CD4-positive, alpha-beta T cell treated with Interleukin-2 at 100 ng/mL for 4 hours (primary cell): ENCODE results near the gene EHBP1.

Experiments
- DNase-seq: peaks from one replicate; pipeline ENCODE4 v3.0.0-alpha.2; 2020; ENCODE audit warnings: low spot score

The EHBP1 gene

GRCh38 chr2:62705007-62705829 lies at the start of gene EHBP1:
Gene EHBP1 (plus strand): TSS chr2:62705713. CDS start chr2:62707192, 1,479 bp downstream.
- DNase-seq, result peak; percentile 99

DNA sequence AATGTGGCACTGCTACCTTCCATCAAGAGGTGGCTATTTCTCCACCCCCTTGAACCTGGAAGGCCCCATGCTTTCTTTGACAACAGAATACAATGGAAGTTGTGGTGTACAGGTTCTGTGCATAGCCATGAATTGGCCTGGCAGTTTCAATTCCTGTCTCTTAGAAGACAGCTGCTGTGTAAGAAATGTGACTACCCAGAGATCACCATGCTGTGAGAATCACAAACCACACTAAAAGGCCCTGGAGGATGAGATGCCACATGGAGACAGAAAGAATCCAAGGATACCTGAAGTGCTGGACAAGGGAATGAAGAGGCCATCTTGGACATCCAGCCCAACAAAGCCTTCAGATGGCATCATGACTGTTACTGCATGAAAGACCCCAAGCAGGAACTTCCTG lies 47.7 kb upstream of the EHBP1 start:
- DNase-seq, result no peak

- DNase-seq, result no peak
Observed at GRCh38 chr2:62658891-62659290, 46.6 kb upstream of the EHBP1 start.

DNA sequence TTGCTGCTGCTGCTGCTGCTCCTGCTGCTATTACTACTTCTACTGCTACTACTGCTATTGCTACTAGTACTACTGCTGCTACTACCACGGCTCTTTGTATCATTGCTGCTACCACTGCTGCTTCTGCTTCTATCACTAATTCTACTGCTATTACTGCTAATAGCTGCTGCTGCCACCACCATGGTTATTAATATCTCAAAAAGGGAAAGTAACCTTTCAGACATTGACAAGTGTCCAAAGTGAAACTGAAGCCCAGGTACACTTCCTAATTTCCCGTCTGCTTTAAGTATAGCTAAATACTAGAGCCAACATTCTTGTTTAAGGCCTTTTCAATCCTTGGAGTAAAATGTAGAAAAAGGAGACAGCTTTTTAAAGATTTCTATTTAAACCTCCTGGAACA lies 45.4 kb upstream of the EHBP1 start:
- no peak for DNase-seq

- no peak for DNase-seq
Observed at GRCh38 chr2:62660582-62661262, 44.8 kb upstream of the EHBP1 start.

GRCh38 chr2:62661263-62661635 lies 44.3 kb upstream of the EHBP1 start:
- DNase-seq, result no peak

DNA sequence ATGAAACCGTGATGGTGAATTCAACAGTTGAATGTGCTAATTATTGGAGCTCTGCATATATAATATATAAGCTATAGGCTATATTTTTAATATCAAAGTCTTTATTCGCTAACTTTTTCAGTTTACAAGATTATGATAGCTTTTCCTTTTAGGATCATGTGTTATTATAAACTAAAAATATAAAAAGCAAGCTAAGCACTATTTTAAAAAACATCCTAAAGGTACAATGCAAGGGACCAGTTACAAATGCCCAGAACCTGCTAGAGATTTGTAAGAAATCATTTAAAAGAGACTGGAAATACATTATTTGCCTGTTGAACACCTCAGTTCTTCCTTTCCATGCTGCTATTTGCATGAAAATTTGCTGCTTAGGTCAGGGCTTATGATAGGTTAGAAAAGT lies 43.4 kb upstream of the EHBP1 start:
- DNase-seq, result no peak

DNA sequence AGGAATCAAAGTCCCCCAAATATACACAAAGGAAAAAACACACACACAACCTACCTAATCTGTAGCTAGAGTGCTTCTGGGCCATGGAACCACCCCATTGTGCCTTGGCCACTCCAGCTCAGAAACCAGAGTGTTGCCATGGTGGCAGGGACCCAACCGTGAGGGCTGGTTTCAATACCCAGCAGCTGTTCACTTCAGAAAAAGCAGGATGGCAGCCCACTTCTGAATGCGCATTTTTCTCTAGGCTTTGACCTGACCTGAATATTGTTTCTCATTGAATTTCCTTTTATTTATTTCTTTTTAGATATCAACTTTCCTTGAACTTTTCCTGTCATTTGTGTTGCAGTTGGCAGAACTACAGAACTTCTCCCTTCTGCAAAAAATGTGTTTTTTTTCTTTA lies 43.0 kb upstream of the EHBP1 start:
- DNase-seq, result no peak

DNA sequence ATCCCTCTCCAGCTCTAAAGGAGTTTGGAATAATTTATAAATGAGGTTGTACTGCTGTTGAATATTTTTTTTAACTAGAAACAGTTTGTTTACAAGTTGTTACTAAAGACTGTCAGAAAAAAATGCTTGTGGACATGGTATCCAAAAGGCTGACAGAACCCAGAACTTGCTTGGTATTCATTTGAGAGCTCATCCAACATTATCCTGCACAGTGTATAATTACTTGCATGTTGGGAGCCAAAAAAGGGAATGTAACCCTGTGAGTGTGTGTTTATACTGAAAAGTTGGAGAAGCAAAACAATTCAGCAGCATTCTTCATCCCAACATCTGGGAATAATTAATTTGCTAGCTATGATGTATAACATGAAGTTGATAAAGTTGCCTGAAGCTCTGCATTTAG lies 42.1 kb upstream of the EHBP1 start:
- no peak for DNase-seq

DNA sequence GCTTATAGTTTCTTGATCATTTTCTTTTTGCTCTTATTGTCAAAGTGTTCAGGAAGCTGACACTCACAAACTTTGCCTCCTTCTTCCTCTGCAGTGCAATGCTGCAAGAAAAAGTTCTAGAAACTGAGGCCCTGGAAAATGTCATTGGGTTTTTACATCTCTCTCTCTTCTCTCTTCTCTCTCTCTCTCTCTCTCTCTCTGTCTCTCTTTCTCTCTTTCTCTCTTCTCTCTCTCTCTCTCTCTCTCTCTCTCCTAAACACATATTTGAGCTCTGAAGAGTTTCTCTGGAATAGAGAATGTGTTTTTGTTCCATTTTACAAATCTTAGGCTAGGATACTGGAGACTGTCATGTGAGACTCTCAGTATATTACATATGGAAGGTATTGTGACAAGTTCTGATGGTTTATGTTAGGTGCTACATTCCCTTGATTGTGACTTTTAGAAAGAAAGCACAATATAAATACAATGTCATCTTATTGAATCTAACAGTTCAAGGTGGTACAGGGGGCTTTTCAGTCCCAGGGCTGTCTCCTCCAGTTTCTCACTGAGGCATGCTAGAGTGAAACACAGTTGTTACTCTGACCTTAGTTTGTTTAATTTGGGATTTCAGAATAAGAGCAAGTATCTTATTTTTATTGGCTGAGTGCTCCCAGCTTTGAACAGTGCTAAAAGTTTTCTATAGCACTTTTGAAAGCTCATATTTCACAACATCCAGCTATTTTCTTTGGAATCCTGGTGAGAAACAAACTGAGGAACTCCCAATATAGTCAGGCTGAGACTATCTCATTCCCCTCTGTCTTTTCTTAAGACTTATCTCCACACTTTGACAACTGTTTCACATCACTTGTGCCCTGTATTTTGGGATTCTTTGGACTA lies 41.4 kb upstream of the EHBP1 start:
- no peak for DNase-seq

DNA sequence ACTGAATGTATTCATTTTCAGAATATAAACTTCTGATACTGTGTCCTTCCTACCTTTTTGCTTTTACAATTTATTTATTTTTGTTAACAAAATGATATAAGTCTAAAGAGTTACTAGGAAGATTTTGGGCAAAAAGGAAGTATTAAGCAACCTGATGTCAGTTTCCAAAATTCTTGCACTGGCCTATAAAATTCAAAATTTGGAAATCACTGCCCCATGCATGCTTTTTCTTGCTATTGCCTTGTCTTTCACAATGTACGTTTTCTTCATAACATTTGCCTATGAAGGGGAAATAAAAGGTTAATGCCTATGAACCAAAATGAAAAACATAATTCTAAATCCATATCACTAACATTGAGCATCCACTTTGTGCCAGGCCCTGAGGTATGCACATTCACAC lies 40.1 kb upstream of the EHBP1 start:
- DNase-seq, result no peak

- DNase-seq, result no peak
Observed at GRCh38 chr2:62669180-62669579, 36.3 kb upstream of the EHBP1 start.

DNA sequence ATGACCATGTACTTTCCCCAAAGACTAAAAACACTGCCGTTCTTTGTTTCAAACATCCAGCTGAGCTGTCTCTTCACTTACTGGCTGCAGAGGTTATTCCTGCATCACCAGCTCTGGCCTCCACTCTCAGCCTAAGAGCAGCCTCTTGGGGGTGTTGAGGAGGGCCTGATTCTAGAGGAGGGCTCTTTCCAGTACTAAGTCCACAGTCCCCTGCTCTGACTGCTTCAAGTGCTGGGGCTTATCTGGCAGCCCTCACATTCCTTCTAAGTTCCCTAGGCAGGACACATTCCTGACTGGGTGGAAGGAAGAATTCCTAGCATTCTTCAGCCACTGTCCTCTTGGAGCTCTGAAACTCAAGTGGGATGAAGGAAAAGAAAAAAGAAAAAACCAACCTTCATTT lies 32.9 kb upstream of the EHBP1 start:
- DNase-seq, result no peak

DNA sequence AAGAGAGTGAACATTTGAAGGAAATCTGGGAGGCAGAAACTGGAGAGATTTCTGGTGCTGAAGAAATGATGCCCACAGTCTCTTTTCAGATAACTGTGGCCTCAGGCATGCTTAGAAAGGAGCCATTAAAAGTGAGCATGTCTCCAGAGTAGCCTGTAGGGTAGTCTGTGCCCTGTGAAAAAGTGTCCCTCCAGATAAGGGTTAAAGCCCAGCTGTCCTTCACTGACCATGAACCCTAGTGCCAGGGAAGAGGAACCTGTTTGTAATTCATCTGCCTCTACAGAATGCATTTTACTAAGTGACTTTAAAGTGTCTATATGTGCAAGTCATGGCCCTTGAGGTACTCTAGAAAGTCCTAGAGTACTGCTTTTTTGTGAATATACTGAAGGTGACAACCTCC lies 30.5 kb upstream of the EHBP1 start:
- no peak for DNase-seq

GRCh38 chr2:62685256-62685655 lies 20.3 kb upstream of the EHBP1 start:
- no peak for DNase-seq

GRCh38 chr2:62686012-62686685 lies 19.4 kb upstream of the EHBP1 start:
- DNase-seq, result no peak

- no peak for DNase-seq
Observed at GRCh38 chr2:62687636-62688035, 17.9 kb upstream of the EHBP1 start.

DNA sequence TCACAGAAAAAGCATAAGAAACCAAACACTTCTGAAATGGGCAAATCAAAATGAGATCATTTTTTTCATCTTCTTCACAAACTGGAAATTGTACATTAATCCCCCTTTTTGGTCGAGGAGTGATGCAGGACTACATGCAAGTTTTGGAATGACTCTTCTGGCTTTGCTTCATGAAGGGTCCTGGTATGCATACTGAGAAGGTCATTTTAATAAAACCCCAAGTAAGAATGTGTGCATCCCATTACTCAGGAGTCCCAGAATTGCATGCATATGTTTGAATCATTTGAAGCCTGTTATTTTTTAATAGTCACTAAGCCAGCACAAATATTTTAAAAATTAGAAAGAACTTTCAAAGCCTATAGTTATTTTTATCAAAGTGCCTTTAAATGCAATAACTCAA lies 16.7 kb upstream of the EHBP1 start:
- DNase-seq, result no peak

DNA sequence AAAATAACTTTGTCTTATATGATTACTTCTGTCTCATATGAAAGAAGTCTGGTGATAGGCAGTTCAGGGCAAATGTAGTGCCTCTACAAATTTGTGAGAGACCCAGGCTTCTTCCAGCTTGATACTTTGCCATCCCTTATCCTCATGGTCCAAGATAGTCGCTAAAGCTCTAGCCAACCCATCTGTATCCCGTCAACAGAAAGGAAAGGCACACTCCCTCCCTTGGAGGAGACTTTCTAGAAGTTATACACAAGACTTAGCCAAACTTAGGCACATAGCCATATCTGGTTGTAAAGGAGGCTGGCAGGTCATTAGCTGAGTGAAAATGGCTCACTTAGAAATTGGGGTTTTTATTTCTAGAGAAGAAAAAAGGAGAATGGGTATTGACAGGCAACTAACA lies 14.3 kb upstream of the EHBP1 start:
- DNase-seq, result no peak

- no peak for DNase-seq
Observed at GRCh38 chr2:62692225-62692624, 13.3 kb upstream of the EHBP1 start.

GRCh38 chr2:62698653-62699052 lies 6.9 kb upstream of the EHBP1 start:
- DNase-seq, result no peak

DNA sequence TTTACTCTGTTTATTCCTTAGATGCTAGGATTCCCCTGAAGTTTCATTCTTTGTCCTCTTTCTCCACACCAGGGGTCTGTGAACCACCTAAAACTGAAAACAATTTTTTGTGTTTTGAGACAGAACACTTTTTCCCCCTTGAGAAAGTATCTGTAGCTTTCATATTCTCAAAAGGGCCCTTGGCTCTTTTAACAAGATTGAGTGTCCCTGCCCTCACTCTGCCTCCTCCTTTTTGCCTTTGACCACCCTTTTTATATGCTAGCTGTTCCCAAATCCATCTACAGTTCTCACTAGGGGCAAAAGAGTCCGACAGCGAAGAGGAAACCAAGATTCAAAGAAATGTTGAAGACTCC lies 883 bp upstream of the EHBP1 start:
- DNase-seq, result no peak
